Fibroblast of pulmonary artery (primary cell): ENCODE data around the gene EPHA3.

ENCODE experiments used
- DNase-seq: peaks from one replicate; pipeline ENCODE4 v3.0.0-alpha.2; 2010; ENCODE audit warnings: low read depth
- H3K4me3 ChIP-seq: replicated peaks from 2 replicates; pipeline ENCODE4 v1.5.1; 2011; ENCODE audit warnings: low read depth, mild to moderate bottlenecking, control low read depth, low read length, moderate library complexity
- CTCF ChIP-seq: IDR thresholded peaks from 2 replicates; pipeline ENCODE4 v1.5.1; 2011; ENCODE audit warnings: mild to moderate bottlenecking, control low read depth, low read length, inconsistent platforms; ENCODE audit errors: missing control alignments

Gene EPHA3

DNA sequence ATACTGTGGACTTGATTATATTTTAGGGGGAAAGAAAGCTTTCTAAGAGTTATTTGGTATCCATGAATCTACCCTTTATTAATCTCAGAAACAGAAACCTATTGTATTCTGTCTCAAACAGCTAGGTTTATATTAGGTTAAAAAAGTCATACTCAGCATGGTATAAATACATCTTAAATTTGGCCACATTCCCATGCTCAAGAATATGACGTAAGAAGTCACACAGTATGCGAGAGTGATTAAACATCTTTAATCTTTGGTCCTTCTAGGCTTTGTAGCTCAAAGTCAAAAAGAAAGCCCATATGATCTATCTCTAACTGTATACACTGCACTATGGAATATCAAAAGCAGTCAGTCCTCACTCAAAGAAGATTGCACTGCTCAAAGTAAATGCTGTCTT lies 131.4 kb downstream of the EPHA3 start:
- DNase-seq: no peak
- no peak for TF ChIP-seq CTCF
- no peak overlapping the region for H3K4me3 ChIP-seq

- DNase-seq: no peak
- TF ChIP-seq CTCF: no peak
- no peak overlapping the region for H3K4me3 ChIP-seq
Observed at GRCh38 chr3:89239774-89240173, 132.4 kb downstream of the EPHA3 start.

GRCh38 chr3:89245612-89246011 lies 138.2 kb downstream of the EPHA3 start:
- TF ChIP-seq CTCF: no peak
- no peak overlapping the region for H3K4me3 ChIP-seq
- DNase-seq: no peak

DNA sequence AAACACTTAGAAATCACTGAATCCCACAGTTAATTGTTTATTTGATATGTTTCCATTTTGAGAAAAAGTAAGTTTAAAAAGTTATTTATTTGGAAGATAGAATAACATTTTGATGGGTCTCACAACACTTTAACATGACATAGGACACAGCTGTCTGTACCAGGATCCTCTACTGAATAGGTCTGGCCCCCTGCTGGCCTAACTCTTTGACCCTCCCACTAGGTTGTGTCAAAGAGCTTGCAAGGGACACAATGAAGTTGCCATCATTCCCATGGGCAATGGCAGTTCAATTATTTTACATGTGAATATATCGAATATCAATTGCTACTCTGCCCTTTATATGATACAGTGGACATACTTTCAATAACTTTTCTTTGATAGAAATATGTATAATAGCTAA lies 138.9 kb downstream of the EPHA3 start:
- DNase-seq: no peak
- no peak overlapping the region for H3K4me3 ChIP-seq
- no peak for TF ChIP-seq CTCF

DNA sequence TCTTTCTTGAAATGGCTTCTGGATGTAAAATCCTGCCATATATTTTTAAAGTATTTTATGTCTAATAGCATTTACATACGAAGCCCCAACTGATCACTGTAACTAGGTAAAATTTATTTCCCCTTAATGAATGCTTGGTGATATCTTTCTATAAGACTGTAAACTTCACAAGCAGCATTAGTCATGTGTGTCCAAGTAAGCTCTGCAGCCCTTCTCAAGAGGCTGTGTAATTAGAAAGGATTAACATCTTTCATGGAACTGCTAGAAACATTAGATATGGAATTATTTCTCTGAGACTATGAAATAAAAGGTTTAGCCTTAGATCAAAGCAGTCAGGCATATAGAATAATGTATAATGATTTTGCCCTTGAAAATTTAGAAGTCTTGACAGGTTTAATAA lies 143.3 kb downstream of the EPHA3 start:
- DNase-seq: no peak
- H3K4me3 ChIP-seq: no peak overlapping the region
- TF ChIP-seq CTCF: no peak

GRCh38 chr3:89252016-89252415 lies 144.6 kb downstream of the EPHA3 start:
- no peak for DNase-seq
- no peak for TF ChIP-seq CTCF

GRCh38 chr3:89252860-89253259 lies 145.4 kb downstream of the EPHA3 start:
- no peak for TF ChIP-seq CTCF
- DNase-seq: no peak
- no peak overlapping the region for H3K4me3 ChIP-seq

More at GRCh38 chr3:89252016-89252415, 144.6 kb downstream of the EPHA3 start:
- H3K4me3 ChIP-seq: no peak overlapping the region
